Pancreas (tissue), 10 donors: ENCODE measurements around the gene NDUFB10. TPM values are rescaled to one million over a fixed set of nuclear protein-coding genes. Genes with fewer than 3 reads are reported as not detected.
"Not testable (repeated sequence)": the region's sequence is repeated elsewhere in the genome, so short reads cannot be mapped to it uniquely, and the experiment has no call there.

Source experiments
- ATAC-seq, 4 donors: fragments of 200-7000 bp; cut with Tn5 transposase; one replicate each; pipeline versions ENCODE4 v1.8.0 to v1.9.1; 2020; ENCODE audit warnings: mild to moderate bottlenecking in 4 of 4, moderate library complexity in 4 of 4
- DNase-seq, 6 donors: peaks; one replicate each; pipeline ENCODE4 v3.0.0-alpha.2; 2020
- FAIRE-seq: peaks from 2 replicates; lab custom pipeline; 2012; peaks lifted over from hg19 to GRCh38; lab: Jason Lieb, UNC
- H3K27ac ChIP-seq, 4 donors: fragments of 200-600 bp; sonication (generic); 1 replicate in 3 of 4; 2 replicates in 1 of 4; pipeline versions ENCODE4 v1.5.0 to v1.8.0; 2020
- H3K27me3 ChIP-seq, 4 donors: fragments of 200-600 bp; one replicate each; pipeline ENCODE4 v1.8.0; 2021
- H3K36me3 ChIP-seq, 3 donors: fragments of 200-600 bp; sonication (generic) in 1 of 3; one replicate each; pipeline versions ENCODE4 v1.5.0 to v1.8.0; 2020 to 2021
- H3K4me1 ChIP-seq, 3 donors: fragments of 200-600 bp; one replicate each; pipeline ENCODE4 v1.8.0; 2021
- H3K4me3 ChIP-seq, 4 donors: fragments of 200-600 bp; sonication (generic) in 2 of 4; one replicate each; pipeline versions ENCODE4 v1.5.0 to v1.8.0; 2020 to 2021
- H3K9me3 ChIP-seq, 4 donors: fragments of 200-600 bp; one replicate each; pipeline ENCODE4 v1.8.0; 2021
- WGBS, 2 donors: extraction: QIAGEN DNeasy Blood & Tissue Kit; methylation state at CpG; one replicate each; pipeline ENCODE4 v1.1.7; 2013; 5-methylcytosine and 5-hydroxymethylcytosine counted together
- intact Hi-C, 3 donors: fragments of 100-400 bp; cut with DNase I; formaldehyde crosslinking; loops; one replicate each; pipeline versions ENCODE4 v1.11.1 to v1.14.2; 2022
- polyA plus RNA-seq, 2 donors: library from polyadenylated mRNA; stranded (reverse); fragments of 200-250 nt; gene quantifications; one replicate each; pipeline ENCODE4 v1.2.3, GENCODE V29; 2013
- total RNA-seq, 6 donors: library from RNA; stranded (reverse); fragmentation: NEBNext Ultra II Directional in 4 of 6; extraction: Animal tissue kit (Norgen Biotek cat#: 25700) in 4 of 6; gene quantifications; one replicate each; pipeline versions ENCODE4 v1.2.1 to v1.2.4, GENCODE V29; 2021 to 2023
- TF ChIP-seq, protein P1 (sequence below), 4 donors: fragments of 200-600 bp; sonication (generic) in 3 of 4; IDR thresholded peaks; one replicate each; pipeline versions ENCODE4 v1.5.0 to v1.8.0; 2021; ENCODE audit warnings: antibody characterized with exemption in 4 of 4
- donor health status: healthy with polysubstance abuse.
- donor health status: DM: no; HTN: no; CAD: no; lungs with moderate emphysema.
- donor health status: DM: no; HTN: no; CAD: no.
- donor health status: control.
- donor health status: control.
- donor health status: Bipolar disorder and iron deficiency.
- donor health status: DM: yes; HTN: yes; CAD: no.
- donor health status: DM: no; HTN: no; CAD: no.
- donor health status: DM: no; HTN: no; CAD: no.
- donor health status: DM: yes; HTN: yes; CAD: no.

Gene NDUFB10
- total and polyA plus RNA-seq, 8 donors, result 54.0 to 108 (median 65.9) TPM

GRCh38 chr16:1919327-1919998 lies 39.9 kb upstream of the NDUFB10 start:
- ATAC-seq, result no peak
- Histone ChIP-seq H3K9me3 (no peaks in the 10 kb centered on the region), H3K4me3 (no peak overlapping the region), H3K27me3 (peaks cover 0 to 9% (median 2%) of the 10 kb centered on the region in 4 donors), H3K36me3 (no peaks in the 10 kb centered on the region), H3K4me1 (no peaks in the 10 kb centered on the region), H3K27ac (no peak overlapping the region)
- no peak for FAIRE-seq
- intact Hi-C loops, result no loop called here
- TF ChIP-seq, protein P1, sequence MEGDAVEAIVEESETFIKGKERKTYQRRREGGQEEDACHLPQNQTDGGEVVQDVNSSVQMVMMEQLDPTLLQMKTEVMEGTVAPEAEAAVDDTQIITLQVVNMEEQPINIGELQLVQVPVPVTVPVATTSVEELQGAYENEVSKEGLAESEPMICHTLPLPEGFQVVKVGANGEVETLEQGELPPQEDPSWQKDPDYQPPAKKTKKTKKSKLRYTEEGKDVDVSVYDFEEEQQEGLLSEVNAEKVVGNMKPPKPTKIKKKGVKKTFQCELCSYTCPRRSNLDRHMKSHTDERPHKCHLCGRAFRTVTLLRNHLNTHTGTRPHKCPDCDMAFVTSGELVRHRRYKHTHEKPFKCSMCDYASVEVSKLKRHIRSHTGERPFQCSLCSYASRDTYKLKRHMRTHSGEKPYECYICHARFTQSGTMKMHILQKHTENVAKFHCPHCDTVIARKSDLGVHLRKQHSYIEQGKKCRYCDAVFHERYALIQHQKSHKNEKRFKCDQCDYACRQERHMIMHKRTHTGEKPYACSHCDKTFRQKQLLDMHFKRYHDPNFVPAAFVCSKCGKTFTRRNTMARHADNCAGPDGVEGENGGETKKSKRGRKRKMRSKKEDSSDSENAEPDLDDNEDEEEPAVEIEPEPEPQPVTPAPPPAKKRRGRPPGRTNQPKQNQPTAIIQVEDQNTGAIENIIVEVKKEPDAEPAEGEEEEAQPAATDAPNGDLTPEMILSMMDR (IDR thresholded peaks at IDR 0.05), result no peak
- DNase-seq, result peak in 2 of 6 donors; percentile 22 to 74
- WGBS, 2 donors, result 31 to 45% methylated on average over 29 to 30 of the region's 30 CpGs

DNA sequence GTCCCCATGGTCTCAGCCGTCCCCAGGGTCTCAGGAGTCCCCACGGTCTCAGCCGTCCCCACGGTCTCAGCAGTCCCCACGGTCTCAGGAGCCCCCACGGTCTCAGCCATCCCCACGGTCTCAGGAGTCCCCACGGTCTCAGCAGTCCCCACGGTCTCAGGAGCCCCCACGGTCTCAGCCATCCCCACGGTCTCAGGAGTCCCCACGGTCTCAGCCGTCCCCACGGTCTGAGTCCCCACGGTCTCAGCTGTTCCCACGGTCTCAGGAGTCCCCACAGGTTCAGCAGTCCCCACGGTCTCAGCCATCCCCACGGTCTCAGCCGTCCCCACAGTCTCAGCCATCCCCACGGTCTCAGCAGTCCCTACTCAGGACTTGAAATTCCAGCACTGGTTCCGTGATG lies 39.2 kb upstream of the NDUFB10 start:
- intact Hi-C loops, result loop anchor here in 1 of 3 donors (5.0 kb wide), 1 partner anchor 53 kb away; no protein-coding TSS in a partner anchor
- not testable (repeated sequence) for H3K9me3 ChIP-seq, H3K36me3 ChIP-seq, FAIRE-seq, ATAC-seq, H3K27me3 ChIP-seq, H3K27ac ChIP-seq, H3K4me3 ChIP-seq, DNase-seq, H3K4me1 ChIP-seq
- 51 to 63% methylated on average over 21 of the region's 21 CpGs for WGBS, 2 donors

GRCh38 chr16:1920727-1921171 lies 38.6 kb upstream of the NDUFB10 start:
- WGBS, 2 donors, result 12% methylated on average over 15 of the region's 15 CpGs
- TF ChIP-seq, protein P1 (IDR thresholded peaks at IDR 0.05), result no peak
- H3K27me3 ChIP-seq, result peaks cover 0 to 9% (median 2%) of the 10 kb centered on the region in 4 donors
- no peaks in the 10 kb centered on the region for H3K4me1 ChIP-seq
- no peak overlapping the region for H3K4me3 ChIP-seq
- H3K27ac ChIP-seq, result no peak overlapping the region
- intact Hi-C loops, result loop anchor here in 1 of 3 donors (5.0 kb wide), 1 partner anchor 53 kb away; no protein-coding TSS in a partner anchor
- peak; percentile 33 to 70 (median 54) for ATAC-seq
- FAIRE-seq, result no peak
- no peaks in the 10 kb centered on the region for H3K36me3 ChIP-seq
- H3K9me3 ChIP-seq, result no peaks in the 10 kb centered on the region
- peak in 2 of 6 donors; percentile 24 to 57 for DNase-seq

GRCh38 chr16:1922357-1922756 lies 37.0 kb upstream of the NDUFB10 start:
- FAIRE-seq, result no peak
- ATAC-seq, result no peak
- no peak for DNase-seq
- Histone ChIP-seq H3K4me3 (no peak overlapping the region), H3K36me3 (no peaks in the 10 kb centered on the region), H3K27ac (no peak overlapping the region), H3K4me1 (no peaks in the 10 kb centered on the region), H3K27me3 (peaks cover 0 to 9% (median 1%) of the 10 kb centered on the region in 4 donors), H3K9me3 (no peaks in the 10 kb centered on the region)
- TF ChIP-seq, protein P1 (IDR thresholded peaks at IDR 0.05), result no peak
- WGBS, 2 donors, result 70 to 80% methylated on average over 8 of the region's 8 CpGs
- intact Hi-C loops, result loop anchor here in 1 of 3 donors (5.0 kb wide), 1 partner anchor 55 kb away; no protein-coding TSS in a partner anchor

DNA sequence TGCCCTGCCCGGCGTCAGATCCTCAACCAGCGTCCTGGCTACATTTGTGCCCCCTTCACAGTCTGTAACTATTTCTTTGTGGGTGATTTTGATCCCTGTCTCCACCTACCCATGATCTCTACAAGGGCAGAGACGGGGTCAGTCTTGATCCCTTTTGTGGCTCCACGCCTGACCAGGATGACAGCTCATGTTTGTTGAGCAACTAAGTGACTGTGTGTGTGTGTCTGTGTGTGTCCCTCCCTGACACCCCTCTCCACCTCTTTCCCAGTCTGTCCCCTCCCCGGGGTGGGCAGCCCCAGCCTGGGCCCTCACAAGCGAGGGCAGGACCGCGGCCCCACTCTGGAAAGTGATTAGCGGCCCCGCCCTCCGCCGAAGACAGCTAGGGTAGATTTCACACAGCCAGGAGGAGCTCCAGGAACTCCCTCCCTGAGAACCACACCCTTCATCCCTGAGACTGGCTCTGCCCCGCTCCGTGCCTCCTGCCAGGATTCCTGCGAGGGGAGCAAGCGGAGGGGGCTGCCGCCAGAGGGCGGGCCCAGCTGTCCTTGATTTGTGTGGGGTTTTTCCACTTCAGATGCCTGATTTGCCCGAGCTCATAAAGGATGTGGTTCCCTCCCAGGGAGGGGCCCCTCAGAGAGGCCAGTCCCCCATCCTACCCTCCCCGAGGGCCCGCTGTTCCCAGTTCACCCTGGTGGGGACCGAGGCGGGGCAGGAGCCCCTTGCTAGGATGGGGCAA lies 35.9 kb upstream of the NDUFB10 start:
- TF ChIP-seq, protein P1 (IDR thresholded peaks at IDR 0.05), result no peak
- Histone ChIP-seq H3K36me3 (no peaks in the 10 kb centered on the region), H3K27me3 (peaks cover 0 to 9% (median 0%) of the 10 kb centered on the region in 4 donors), H3K27ac (no peak overlapping the region), H3K4me1 (no peaks in the 10 kb centered on the region), H3K4me3 (no peak overlapping the region), H3K9me3 (no peaks in the 10 kb centered on the region)
- ATAC-seq (peak; percentile 26 to 78 (median 35)), FAIRE-seq (no peak), DNase-seq (peak in 1 of 6 donors; percentile 40)
- intact Hi-C loops, result loop anchor here in 1 of 3 donors (5.0 kb wide), 1 partner anchor 56 kb away; no protein-coding TSS in a partner anchor
- WGBS, 2 donors, result 29% methylated on average over 24 of the region's 24 CpGs
